Measurements from ENCODE around the gene ELMOD3. TPM values are rescaled to one million over a fixed set of nuclear protein-coding genes. Genes with fewer than 3 reads are reported as not detected.
"Not testable (repeated sequence)": the region's sequence is repeated elsewhere in the genome, so short reads cannot be mapped to it uniquely, and the experiment has no call there.

ELMOD3 gene
- total RNA-seq, 1 experiment from 2014 or later: 16.2 TPM

- Mint-ChIP-seq H3K4me1 (ENCODE audit: insufficient read depth, unreplicated experiment) (peaks cover 41% of the 10 kb centered on the region), H3K27ac (ENCODE audit: low read depth, unreplicated experiment) (peak overlapping the region; percentile 83), H3K9me3 (ENCODE audit: unreplicated experiment) (no peaks in the 10 kb centered on the region), H3K4me3 (ENCODE audit: unreplicated experiment) (peak overlapping the region; percentile 70), H3K27me3 (ENCODE audit: insufficient read depth, unreplicated experiment) (no peaks in the 10 kb centered on the region), H3K36me3 (ENCODE audit: insufficient read depth, unreplicated experiment) (peaks cover 15% of the 10 kb centered on the region)
- CTCF ChIA-PET: interaction anchor here (0.6 to 2.4 kb wide), 2 partner anchors 9 to 26 kb away, joined by 4 to 7 read pairs; no protein-coding TSS in a partner anchor
- TF ChIP-seq, protein P1, sequence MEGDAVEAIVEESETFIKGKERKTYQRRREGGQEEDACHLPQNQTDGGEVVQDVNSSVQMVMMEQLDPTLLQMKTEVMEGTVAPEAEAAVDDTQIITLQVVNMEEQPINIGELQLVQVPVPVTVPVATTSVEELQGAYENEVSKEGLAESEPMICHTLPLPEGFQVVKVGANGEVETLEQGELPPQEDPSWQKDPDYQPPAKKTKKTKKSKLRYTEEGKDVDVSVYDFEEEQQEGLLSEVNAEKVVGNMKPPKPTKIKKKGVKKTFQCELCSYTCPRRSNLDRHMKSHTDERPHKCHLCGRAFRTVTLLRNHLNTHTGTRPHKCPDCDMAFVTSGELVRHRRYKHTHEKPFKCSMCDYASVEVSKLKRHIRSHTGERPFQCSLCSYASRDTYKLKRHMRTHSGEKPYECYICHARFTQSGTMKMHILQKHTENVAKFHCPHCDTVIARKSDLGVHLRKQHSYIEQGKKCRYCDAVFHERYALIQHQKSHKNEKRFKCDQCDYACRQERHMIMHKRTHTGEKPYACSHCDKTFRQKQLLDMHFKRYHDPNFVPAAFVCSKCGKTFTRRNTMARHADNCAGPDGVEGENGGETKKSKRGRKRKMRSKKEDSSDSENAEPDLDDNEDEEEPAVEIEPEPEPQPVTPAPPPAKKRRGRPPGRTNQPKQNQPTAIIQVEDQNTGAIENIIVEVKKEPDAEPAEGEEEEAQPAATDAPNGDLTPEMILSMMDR (IDR thresholded peaks at IDR 0.05; ENCODE audit: unreplicated experiment): no peak
- intact Hi-C loops (cut with micrococcal nuclease): loop anchor here (5.0 kb wide), 1 partner anchor 58 kb away; the partner anchor contains the start of genes ELMOD3 and RETSAT
- POLR2A ChIA-PET: interaction anchor here (0.8 to 1.3 kb wide), 6 partner anchors 56 to 131 kb away, joined by 3 to 7 read pairs (median 4); partner anchors contain the start of genes ELMOD3 and RETSAT
- peak; percentile 59 for DNase-seq (ENCODE audit: unreplicated experiment)
- BruUV-seq (replicated peaks): no TSS peak
Observed at GRCh38 chr2:85410584-85411404, 56.2 kb downstream of the ELMOD3 start.

- no TSS peak for BruUV-seq (replicated peaks)
- CTCF ChIA-PET: interaction anchor here (2.4 kb wide), 1 partner anchor 8 kb away, joined by 7 read pairs; no protein-coding TSS in a partner anchor
- peaks cover 14% of the 10 kb centered on the region for H3K36me3 Mint-ChIP-seq (ENCODE audit: insufficient read depth, unreplicated experiment)
- H3K27me3 Mint-ChIP-seq (ENCODE audit: insufficient read depth, unreplicated experiment): no peaks in the 10 kb centered on the region
- no peak for DNase-seq (ENCODE audit: unreplicated experiment)
- TF ChIP-seq, protein P1 (IDR thresholded peaks at IDR 0.05; ENCODE audit: unreplicated experiment): no peak
- POLR2A ChIA-PET: interaction anchor here (1.0 to 3.6 kb wide), 6 partner anchors 56 to 130 kb away, joined by 3 to 23 read pairs (median 4); partner anchors contain the start of genes ELMOD3, RETSAT and TGOLN2
- H3K4me3 Mint-ChIP-seq (ENCODE audit: unreplicated experiment): peak overlapping the region; percentile 70
- H3K27ac Mint-ChIP-seq (ENCODE audit: low read depth, unreplicated experiment): peak overlapping the region; percentile 83
- H3K4me1 Mint-ChIP-seq (ENCODE audit: insufficient read depth, unreplicated experiment): peaks cover 41% of the 10 kb centered on the region
- intact Hi-C loops (cut with micrococcal nuclease): loop anchor here (5.0 kb wide), 1 partner anchor 59 kb away; the partner anchor contains the start of genes ELMOD3 and RETSAT
- H3K9me3 Mint-ChIP-seq (ENCODE audit: unreplicated experiment): no peaks in the 10 kb centered on the region
Observed at GRCh38 chr2:85411405-85411748, 56.8 kb downstream of the ELMOD3 start.

- TF ChIP-seq, protein P1 (IDR thresholded peaks at IDR 0.05; ENCODE audit: unreplicated experiment): no peak
- POLR2A ChIA-PET: interaction anchor here (0.6 to 3.6 kb wide), 25 partner anchors 10 to 507 kb away, joined by 3 to 40 read pairs (median 5); partner anchors contain the start of genes C2orf68, ELMOD3, GGCX and MAT2A
- H3K4me3 Mint-ChIP-seq (ENCODE audit: unreplicated experiment): peak overlapping the region; percentile 95
- intact Hi-C loops (cut with micrococcal nuclease): loop anchor here (5.0 kb wide), 1 partner anchor 62 kb away; the partner anchor contains the start of genes ELMOD3 and RETSAT
- H3K27ac Mint-ChIP-seq (ENCODE audit: low read depth, unreplicated experiment): peak overlapping the region; percentile 87
- no peaks in the 10 kb centered on the region for H3K9me3 Mint-ChIP-seq (ENCODE audit: unreplicated experiment)
- H3K36me3 Mint-ChIP-seq (ENCODE audit: insufficient read depth, unreplicated experiment): peaks cover 6% of the 10 kb centered on the region
- peaks cover 35% of the 10 kb centered on the region for H3K4me1 Mint-ChIP-seq (ENCODE audit: insufficient read depth, unreplicated experiment)
- TSS peak; percentile 39 for BruUV-seq (replicated peaks)
- CTCF ChIA-PET: interaction anchor here (0.7 to 3.8 kb wide), 6 partner anchors 22 to 148 kb away, joined by 3 to 20 read pairs (median 3); partner anchors contain the start of genes GGCX and MAT2A
- peak; percentile 65 for DNase-seq (ENCODE audit: unreplicated experiment)
- no peaks in the 10 kb centered on the region for H3K27me3 Mint-ChIP-seq (ENCODE audit: insufficient read depth, unreplicated experiment)
Observed at GRCh38 chr2:85413592-85414420, 59.2 kb downstream of the ELMOD3 start.

- Mint-ChIP-seq H3K4me3 (ENCODE audit: unreplicated experiment) (peak overlapping the region; percentile 95), H3K4me1 (ENCODE audit: insufficient read depth, unreplicated experiment) (peaks cover 40% of the 10 kb centered on the region)
- intact Hi-C loops (cut with micrococcal nuclease): loop anchor here (5.0 kb wide), 1 partner anchor 62 kb away; the partner anchor contains the start of genes ELMOD3 and RETSAT
- not testable (repeated sequence) for BruUV-seq (replicated peaks); H3K36me3 Mint-ChIP-seq (ENCODE audit: insufficient read depth, unreplicated experiment); H3K27me3 Mint-ChIP-seq (ENCODE audit: insufficient read depth, unreplicated experiment); H3K27ac Mint-ChIP-seq (ENCODE audit: low read depth, unreplicated experiment); DNase-seq (ENCODE audit: unreplicated experiment); H3K9me3 Mint-ChIP-seq (ENCODE audit: unreplicated experiment)
- CTCF ChIA-PET: interaction anchor here (0.7 to 3.8 kb wide), 6 partner anchors 23 to 147 kb away, joined by 3 to 20 read pairs (median 3); partner anchors contain the start of genes GGCX and MAT2A
- POLR2A ChIA-PET: interaction anchor here (0.6 to 3.6 kb wide), 20 partner anchors 11 to 202 kb away, joined by 3 to 40 read pairs (median 4); partner anchors contain the start of genes C2orf68, ELMOD3, GGCX and MAT2A
Observed at GRCh38 chr2:85414421-85414759, 59.8 kb downstream of the ELMOD3 start.

Measured in MCF 10A (cell line).